ENCODE data around the gene WNT9B.

WNT9B gene

DNA sequence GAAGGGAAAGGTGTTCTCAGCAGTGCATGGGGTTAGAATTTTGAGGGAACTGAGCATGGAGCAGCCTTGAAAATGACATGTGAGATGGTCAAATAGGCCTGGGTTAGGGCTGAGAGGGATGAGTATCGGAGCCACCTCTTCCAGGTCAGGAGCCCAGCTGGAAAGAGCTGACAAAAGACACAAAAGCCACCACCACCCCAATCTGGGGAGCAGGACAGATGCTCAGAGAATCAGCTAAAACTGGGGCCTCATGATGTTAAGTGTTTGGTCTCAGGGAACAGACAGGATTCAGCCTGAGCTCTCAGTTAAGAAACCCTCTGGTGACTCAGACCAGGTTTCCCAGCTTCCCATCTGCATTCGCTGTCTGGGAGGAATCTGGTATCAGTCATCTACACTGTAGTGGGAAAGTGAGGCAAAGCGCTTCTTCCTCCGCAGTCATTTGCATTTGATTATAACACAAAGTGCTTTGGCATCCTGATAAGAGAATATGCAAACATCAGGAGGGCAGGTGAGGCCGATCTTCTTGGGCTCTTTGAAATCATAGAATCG is 2.6 kb downstream of the WNT9B start:
- no peak for DNase-seq (ENCODE audit: low read depth in 1 of 2, low spot score in 1 of 2)

- DNase-seq (ENCODE audit: low read depth in 1 of 2, low spot score in 1 of 2): no peak
Observed at GRCh38 chr17:46854515-46854914, 3.1 kb downstream of the WNT9B start.

DNA sequence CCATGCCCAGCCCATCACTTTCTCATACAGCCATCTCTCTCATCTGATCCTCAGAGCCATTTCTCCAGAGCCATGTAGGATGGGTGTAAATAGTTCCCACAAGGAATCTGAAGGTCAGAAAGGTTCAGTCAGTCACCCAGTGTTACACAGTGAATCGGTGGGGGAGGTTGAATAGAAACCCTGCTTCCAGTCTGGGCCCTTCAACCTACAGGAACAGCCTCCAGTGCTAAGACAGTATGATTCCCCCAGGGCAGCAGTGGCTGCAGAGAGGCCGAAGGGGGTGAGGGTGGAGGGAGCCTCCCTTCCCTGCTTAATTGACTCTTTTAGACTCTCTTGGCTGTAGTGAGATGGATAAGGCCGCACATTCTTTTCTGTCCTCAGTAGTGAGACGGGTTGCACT is 3.6 kb downstream of the WNT9B start:
- DNase-seq (ENCODE audit: low read depth in 1 of 2, low spot score in 1 of 2): no peak

- no peak for DNase-seq (ENCODE audit: low read depth in 1 of 2, low spot score in 1 of 2)
Observed at GRCh38 chr17:46857600-46857999, 6.2 kb downstream of the WNT9B start.

- no peak for DNase-seq (ENCODE audit: low read depth in 1 of 2, low spot score in 1 of 2)
Observed at GRCh38 chr17:46859996-46860395, 8.6 kb downstream of the WNT9B start.

GRCh38 chr17:46862949-46863348 is 11.6 kb downstream of the WNT9B start:
- no peak for DNase-seq (ENCODE audit: low read depth in 1 of 2, low spot score in 1 of 2)

DNA sequence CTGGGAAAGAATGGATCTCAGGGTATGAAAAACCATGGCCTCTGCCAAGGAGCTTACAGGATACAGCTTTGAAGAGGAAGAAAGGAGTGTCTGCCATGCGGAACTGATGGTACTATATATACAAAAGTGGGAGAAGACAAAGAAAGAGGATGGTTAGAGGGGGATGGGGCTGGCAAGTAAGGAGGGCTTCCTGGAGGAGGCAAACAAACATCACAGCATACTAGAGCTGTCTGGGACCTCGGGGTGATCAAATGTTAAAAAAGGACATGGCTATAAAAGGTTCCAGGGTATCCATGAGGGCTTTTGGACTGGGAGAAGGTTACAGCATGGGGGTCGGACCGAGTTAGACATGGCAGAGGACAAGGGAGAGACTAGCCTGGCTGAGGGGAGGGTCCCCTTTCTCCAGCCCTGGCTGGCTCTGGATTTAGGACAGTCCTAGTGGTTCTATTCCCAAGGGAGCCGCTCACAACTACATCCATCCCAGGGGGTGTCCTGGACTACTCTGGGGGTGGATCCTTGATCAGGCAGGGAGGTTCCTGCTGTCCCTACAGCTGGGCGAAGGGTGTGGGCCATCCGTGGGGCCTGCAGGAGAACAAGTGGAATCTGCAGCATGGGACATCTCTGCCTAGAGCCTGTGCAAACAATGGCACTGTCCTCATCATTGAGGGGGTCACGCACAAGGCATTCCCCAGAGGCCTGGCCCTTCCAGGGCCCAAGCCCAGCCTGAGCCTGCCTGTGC is 12.2 kb downstream of the WNT9B start:
- DNase-seq (ENCODE audit: low read depth in 1 of 2, low spot score in 1 of 2): no peak

GRCh38 chr17:46865100-46865499 is 13.7 kb downstream of the WNT9B start:
- no peak for DNase-seq (ENCODE audit: low read depth in 1 of 2, low spot score in 1 of 2)

DNA sequence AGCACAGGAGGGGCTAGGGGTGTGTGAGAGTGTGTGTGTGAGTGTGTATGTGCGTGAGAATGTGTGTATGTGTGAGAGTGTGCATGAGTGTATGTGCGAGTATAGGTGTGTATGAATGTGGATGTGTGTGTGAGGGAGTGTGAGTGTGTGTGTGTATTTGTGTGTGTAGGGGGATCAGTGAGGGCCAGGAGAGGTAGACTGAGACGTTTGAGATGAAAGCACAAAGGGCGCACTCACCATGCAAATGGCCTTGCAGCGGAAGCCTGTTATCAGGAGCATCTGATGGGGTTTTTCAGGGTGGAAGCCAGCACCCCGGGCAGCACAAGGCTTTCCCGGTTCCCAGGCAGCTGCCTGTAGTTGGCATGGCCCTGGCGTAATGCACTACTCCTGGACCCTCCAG is 14.9 kb downstream of the WNT9B start:
- DNase-seq (ENCODE audit: low read depth in 1 of 2, low spot score in 1 of 2): no peak

DNA sequence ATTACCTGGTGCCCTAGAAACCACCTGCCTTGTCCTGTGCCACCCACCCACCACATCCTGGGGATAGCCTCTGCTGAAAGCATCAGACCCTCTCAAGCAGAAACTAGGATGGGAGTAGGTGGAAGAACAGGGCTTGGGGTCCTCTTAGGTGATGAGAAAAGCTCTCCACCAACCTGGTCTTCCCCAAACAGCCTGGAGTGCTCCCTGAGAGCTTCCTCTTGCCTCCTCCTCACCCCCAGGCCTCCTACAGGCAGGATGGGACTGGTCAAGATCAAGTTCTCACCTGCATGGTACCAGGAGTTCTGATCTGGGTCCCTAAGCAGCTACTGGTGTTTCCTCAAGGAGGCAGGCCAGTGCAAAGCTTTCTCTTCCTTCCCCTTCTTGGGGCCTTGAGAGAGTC is 15.4 kb downstream of the WNT9B start:
- DNase-seq (ENCODE audit: low read depth in 1 of 2, low spot score in 1 of 2): no peak

DNA sequence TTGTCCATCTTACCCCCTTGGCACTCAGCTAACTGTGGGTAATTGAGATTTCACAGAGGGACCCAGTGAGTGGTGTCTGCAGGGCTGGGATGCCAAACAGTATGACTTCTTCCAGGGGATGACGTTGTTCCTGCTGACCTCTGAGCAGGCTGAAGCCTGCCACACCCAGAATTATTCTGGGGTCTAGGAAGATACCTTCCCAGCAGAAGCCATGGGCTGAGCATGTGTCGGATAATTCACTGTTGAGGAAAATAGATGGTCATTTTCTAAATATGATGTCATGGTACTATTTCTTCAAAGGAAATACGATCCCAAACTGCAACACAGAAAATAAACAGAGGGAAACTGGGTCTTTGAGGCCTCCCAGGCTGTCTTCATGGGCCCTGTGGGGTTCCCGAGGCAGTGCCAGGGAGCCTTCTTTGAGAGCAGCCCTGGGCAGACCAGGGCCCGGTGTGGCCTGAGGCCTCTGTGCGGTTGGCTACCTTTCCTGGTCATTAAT is 17.4 kb downstream of the WNT9B start:
- no peak for DNase-seq (ENCODE audit: low read depth in 1 of 2, low spot score in 1 of 2)

GRCh38 chr17:46869296-46869695 is 17.9 kb downstream of the WNT9B start:
- DNase-seq (ENCODE audit: low read depth in 1 of 2, low spot score in 1 of 2): no peak

GRCh38 chr17:46869975-46870803 is 18.8 kb downstream of the WNT9B start:
- no peak for DNase-seq (ENCODE audit: low read depth in 1 of 2, low spot score in 1 of 2)

GRCh38 chr17:46872421-46872820 is 21.0 kb downstream of the WNT9B start:
- DNase-seq (ENCODE audit: low read depth in 1 of 2, low spot score in 1 of 2): no peak

DNA sequence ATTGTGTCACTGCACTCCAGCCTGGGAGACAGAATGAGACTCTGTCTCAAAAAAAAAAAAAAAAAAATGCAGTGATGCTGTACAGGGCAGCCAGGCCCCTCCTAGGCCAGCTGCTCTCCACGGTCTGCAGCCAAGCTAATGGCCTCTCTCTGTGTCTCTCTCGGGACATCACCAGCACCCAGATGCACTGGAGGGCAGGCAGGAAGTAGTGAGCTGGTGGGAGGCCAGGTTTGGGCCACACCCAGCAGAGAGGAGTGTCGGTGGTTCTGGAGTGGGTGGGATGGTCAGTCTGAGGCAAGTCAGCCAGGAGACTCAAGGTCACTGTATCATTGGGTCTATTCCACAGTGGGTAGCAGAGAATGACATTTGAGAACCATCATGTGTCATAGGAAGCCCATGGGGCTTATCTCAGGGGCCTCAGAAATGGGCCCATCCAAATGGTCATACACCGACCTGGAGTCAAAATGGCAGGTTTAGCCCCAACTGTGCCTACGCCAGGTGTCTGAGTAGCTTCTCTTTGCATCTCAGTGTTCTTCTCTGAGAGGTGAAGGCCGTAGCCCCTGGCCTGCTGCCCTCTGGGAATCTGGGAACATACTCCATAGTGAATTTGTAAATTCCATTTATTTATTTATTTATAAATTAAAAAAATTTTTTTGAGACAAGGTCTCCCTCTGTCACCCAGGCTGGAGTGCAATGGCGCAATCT is 22.7 kb downstream of the WNT9B start:
- DNase-seq (ENCODE audit: low read depth in 1 of 2, low spot score in 1 of 2): no peak

DNA sequence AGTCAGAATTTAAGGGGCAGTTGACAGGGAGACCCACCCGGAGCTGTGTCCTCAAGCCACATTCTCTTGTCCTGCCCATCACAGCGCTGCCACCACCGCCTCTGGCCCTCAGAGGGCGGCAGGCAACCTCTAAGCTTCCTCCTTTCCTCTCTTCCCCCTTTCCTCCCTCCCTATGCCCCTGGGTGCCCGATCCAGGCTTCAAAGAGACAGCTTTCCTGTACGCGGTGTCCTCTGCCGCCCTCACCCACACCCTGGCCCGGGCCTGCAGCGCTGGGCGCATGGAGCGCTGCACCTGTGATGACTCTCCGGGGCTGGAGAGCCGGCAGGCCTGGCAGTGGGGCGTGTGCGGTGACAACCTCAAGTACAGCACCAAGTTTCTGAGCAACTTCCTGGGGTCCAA is 23.5 kb downstream of the WNT9B start:
- DNase-seq (ENCODE audit: low read depth in 1 of 2, low spot score in 1 of 2): no peak

GRCh38 chr17:46875849-46876352 is 24.5 kb downstream of the WNT9B start:
- no peak for DNase-seq (ENCODE audit: low read depth in 1 of 2, low spot score in 1 of 2)

DNA sequence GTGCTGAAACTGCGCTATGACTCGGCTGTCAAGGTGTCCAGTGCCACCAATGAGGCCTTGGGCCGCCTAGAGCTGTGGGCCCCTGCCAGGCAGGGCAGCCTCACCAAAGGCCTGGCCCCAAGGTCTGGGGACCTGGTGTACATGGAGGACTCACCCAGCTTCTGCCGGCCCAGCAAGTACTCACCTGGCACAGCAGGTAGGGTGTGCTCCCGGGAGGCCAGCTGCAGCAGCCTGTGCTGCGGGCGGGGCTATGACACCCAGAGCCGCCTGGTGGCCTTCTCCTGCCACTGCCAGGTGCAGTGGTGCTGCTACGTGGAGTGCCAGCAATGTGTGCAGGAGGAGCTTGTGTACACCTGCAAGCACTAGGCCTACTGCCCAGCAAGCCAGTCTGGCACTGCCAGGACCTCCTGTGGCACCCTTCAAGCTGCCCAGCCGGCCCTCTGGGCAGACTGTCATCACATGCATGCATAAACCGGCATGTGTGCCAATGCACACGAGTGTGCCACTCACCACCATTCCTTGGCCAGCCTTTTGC is 25.0 kb downstream of the WNT9B start:
- DNase-seq (ENCODE audit: low read depth in 1 of 2, low spot score in 1 of 2): no peak

- no peak for DNase-seq (ENCODE audit: low read depth in 1 of 2, low spot score in 1 of 2)
Observed at GRCh38 chr17:46876926-46877325, 25.5 kb downstream of the WNT9B start.

- DNase-seq (ENCODE audit: low read depth in 1 of 2, low spot score in 1 of 2): no peak
Observed at GRCh38 chr17:46877466-46877865, 26.1 kb downstream of the WNT9B start.

DNA sequence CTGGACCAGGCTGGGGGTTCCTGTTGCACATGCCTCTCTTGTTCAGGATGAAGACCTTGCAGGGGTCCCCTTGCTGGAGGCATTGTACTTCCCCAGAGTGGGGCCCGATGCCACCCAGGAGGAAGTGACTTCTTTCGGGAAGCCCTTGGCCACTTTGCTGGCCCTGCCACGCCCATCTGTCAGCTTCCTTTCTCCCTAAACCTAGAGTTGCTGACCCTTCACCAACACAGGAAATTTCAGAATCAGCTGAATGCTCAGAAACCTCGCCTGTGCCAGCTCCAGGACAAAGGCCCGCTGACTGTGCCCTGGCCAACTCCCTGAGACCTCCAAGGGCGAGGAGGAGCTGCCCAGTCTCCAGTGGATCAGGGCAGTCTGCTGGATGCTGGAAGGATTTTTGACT is 26.7 kb downstream of the WNT9B start:
- no peak for DNase-seq (ENCODE audit: low read depth in 1 of 2, low spot score in 1 of 2)
